GM23338 (cell line): ENCODE measurements around the gene SF3B4. TPM values are rescaled to one million over a fixed set of nuclear protein-coding genes. Genes with fewer than 3 reads are reported as not detected.

Experiments
- ATAC-seq: fragments of 200-7000 bp; cut with Tn5 transposase; 3 replicates; pipeline ENCODE4 v1.9.1; 2020
- DNase-seq: peaks from one replicate; pipeline ENCODE4 v3.0.0-alpha.2; 2015; ENCODE audit warnings: low spot score
- H2AFZ ChIP-seq: fragments of 200-600 bp; sonication (generic); 2 replicates; pipeline ENCODE4 v1.8.0; 2016; ENCODE audit warnings: antibody characterized with exemption, mild to moderate bottlenecking, moderate library complexity
- H3F3A ChIP-seq: fragments of 200-600 bp; sonication (generic); replicated peaks from 2 replicates; pipeline ENCODE4 v1.8.0; 2017; ENCODE audit warnings: antibody characterized with exemption, mixed run types, low read depth
- H3K27ac ChIP-seq: fragments of 200-600 bp; sonication (generic); 2 replicates; pipeline ENCODE4 v1.6.1; 2016; ENCODE audit warnings: low read depth
- H3K27me3 ChIP-seq: fragments of 200-600 bp; sonication (generic); 2 replicates; pipeline ENCODE4 v1.8.0; 2016; ENCODE audit warnings: mild to moderate bottlenecking, mixed run types, moderate library complexity; ENCODE audit not compliant: insufficient read depth
- H3K36me3 ChIP-seq: fragments of 200-600 bp; sonication (generic); 2 replicates; pipeline ENCODE4 v1.8.0; 2016; ENCODE audit warnings: mild to moderate bottlenecking; ENCODE audit not compliant: insufficient read depth
- H3K4me1 ChIP-seq: fragments of 200-600 bp; sonication (generic); 2 replicates; pipeline ENCODE4 v1.8.0; 2016; ENCODE audit warnings: mild to moderate bottlenecking, moderate library complexity; ENCODE audit not compliant: insufficient read depth
- H3K4me2 ChIP-seq: fragments of 200-600 bp; sonication (generic); 2 replicates; pipeline ENCODE4 v1.7.1; 2017; ENCODE audit warnings: mixed run types
- H3K4me3 ChIP-seq: fragments of 200-600 bp; sonication (generic); 2 replicates; pipeline ENCODE4 v1.6.1; 2016; ENCODE audit warnings: mixed run types
- H3K79me2 ChIP-seq: fragments of 200-600 bp; sonication (generic); replicated peaks from 2 replicates; pipeline ENCODE4 v1.8.0; 2017; ENCODE audit warnings: mild to moderate bottlenecking; ENCODE audit not compliant: insufficient read depth
- H3K9me2 ChIP-seq: fragments of 200-600 bp; sonication (generic); 2 replicates; pipeline ENCODE4 v1.8.0; 2017; ENCODE audit not compliant: insufficient read depth
- H4K20me1 ChIP-seq: fragments of 200-600 bp; sonication (generic); replicated peaks from 2 replicates; pipeline ENCODE4 v1.8.0; 2017; ENCODE audit warnings: mild to moderate bottlenecking; ENCODE audit not compliant: insufficient read depth
- H3K27ac Mint-ChIP-seq: 2 replicates; pipeline ENCODE4 v1.8.0; 2020; ENCODE audit warnings: inconsistent platforms, mild to moderate bottlenecking, moderate library complexity, mixed read lengths
- H3K27me3 Mint-ChIP-seq: 3 replicates; pipeline ENCODE4 v1.8.0; 2022; ENCODE audit warnings: low read depth, mild to moderate bottlenecking, moderate library complexity, mixed read lengths, inconsistent platforms; ENCODE audit not compliant: insufficient read depth, poor library complexity
- H3K36me3 Mint-ChIP-seq: 3 replicates; pipeline ENCODE4 v1.8.0; 2021; ENCODE audit warnings: low read depth, mild to moderate bottlenecking, inconsistent platforms, moderate library complexity, mixed read lengths
- H3K4me1 Mint-ChIP-seq: 3 replicates; pipeline ENCODE4 v1.8.0; 2020; ENCODE audit warnings: mild to moderate bottlenecking, inconsistent platforms, mixed read lengths
- H3K4me3 Mint-ChIP-seq: 3 replicates; pipeline ENCODE4 v1.8.0; 2021; ENCODE audit warnings: moderate library complexity, mild to moderate bottlenecking, inconsistent platforms, mixed read lengths
- H3K9me3 Mint-ChIP-seq: 3 replicates; pipeline ENCODE4 v1.8.0; 2020; ENCODE audit warnings: moderate library complexity, mild to moderate bottlenecking, inconsistent platforms, mixed read lengths
- CTCF ChIP-seq, 2 experiments: fragments of 200-600 bp in 1 of 2; sonication (generic) in 1 of 2; conservative IDR thresholded peaks; 2 replicates each; pipeline versions ENCODE4 v1.5.1 to v1.6.1; 2016 to 2017; ENCODE audit warnings: antibody characterized with exemption in 2 of 2, low read depth in 2 of 2, mild to moderate bottlenecking in 2 of 2, moderate library complexity in 1 of 2
- EZH2 ChIP-seq: fragments of 200-600 bp; sonication (generic); IDR thresholded peaks from one replicate; pipeline ENCODE4 v1.8.0; 2017; ENCODE audit warnings: antibody characterized with exemption, mild to moderate bottlenecking, low read depth; ENCODE audit not compliant: unreplicated experiment
- POLR2AphosphoS5 ChIP-seq: IDR thresholded peaks from 2 replicates; pipeline ENCODE4 v1.6.1; 2016; ENCODE audit warnings: antibody characterized with exemption, low read depth
- ZNF331 ChIP-seq: fragments of 250-450 bp; sonication (Bioruptor Pico); IDR thresholded peaks from 2 replicates; pipeline ENCODE4 v1.5.0; 2020; ENCODE audit warnings: low read depth, mild to moderate bottlenecking, moderate library complexity
- ZNF462 ChIP-seq: fragments of 250-450 bp; sonication (Bioruptor Pico); IDR thresholded peaks from 2 replicates; pipeline ENCODE4 v1.5.0; 2020; ENCODE audit warnings: mild to moderate bottlenecking, moderate library complexity
- polyA plus RNA-seq: library from polyadenylated mRNA; unstranded; fragments of >200 nt; fragmentation: Nextera tagmentation; extraction: Ambion mirVana; gene quantifications from 2 replicates; pipeline ENCODE4 v1.2.1, GENCODE V29; 2016
- total RNA-seq: library from RNA; depleted of rRNA; stranded (reverse); fragments of >200 nt; shearing (Covaris generic); gene quantifications from 2 replicates; pipeline ENCODE4 v1.2.3, GENCODE V29; 2014

The SF3B4 gene
- total and polyA plus RNA-seq, 2 experiments from 2014 or later: 48.7 to 84.0 TPM

- H3K9me3 Mint-ChIP-seq: no peaks in the 10 kb centered on the region
- Histone ChIP-seq H3K4me2 (peak within 1 kb of the TSS; percentile 79), H3K79me2 (no peaks in the 10 kb centered on the region), H3K9me2 (no peaks in the 10 kb centered on the region), H3K4me3 (peak within 1 kb of the TSS; percentile 64), H3K36me3 (no peaks in the 10 kb centered on the region), H4K20me1 (no peaks in the 10 kb centered on the region), H3F3A (peaks cover 9% of the 10 kb centered on the region; the same call in 1 of the 2 replicates), H3K4me1 (peaks cover 49% of the 10 kb centered on the region), H3K27ac (peak within 1 kb of the TSS; percentile 35; the same call in 1 of the 2 replicates), H2AFZ (peak within 1 kb of the TSS; percentile 64), H3K27me3 (no peaks in the 10 kb centered on the region)
- H3K27me3 Mint-ChIP-seq: peaks cover 13% of the 10 kb centered on the region
- ATAC-seq: peak; percentile 55
- peak within 1 kb of the TSS; percentile 65 for H3K4me3 Mint-ChIP-seq
- peak within 1 kb of the TSS; percentile 64 for H3K27ac Mint-ChIP-seq
- DNase-seq: peak; percentile 62
- TF ChIP-seq EZH2 (no peak), ZNF462 (no peak), ZNF331 (CRISPR knock-in tag) (no peak), CTCF (conservative IDR thresholded peaks at IDR 0.05; ENCODE audit: low read depth in 2 of 2) (no peak), POLR2AphosphoS5 (no peak)
- H3K36me3 Mint-ChIP-seq: no peaks in the 10 kb centered on the region
- peaks cover 48% of the 10 kb centered on the region for H3K4me1 Mint-ChIP-seq
Measured at GRCh38 chr1:149936170-149936991, 8.8 kb upstream of the SF3B4 start, which contains the start of gene MTMR11. TSS of gene MTMR11 (minus strand) at chr1:149936879. CDS start at chr1:149936647, 232 bp downstream.
